Measurements from ENCODE around the gene RPS23.
"Not testable (repeated sequence)": the region's sequence is repeated elsewhere in the genome, so short reads cannot be mapped to it uniquely, and the experiment has no call there.

The RPS23 gene

GRCh38 chr5:82287625-82288024 lies 9.5 kb upstream of the RPS23 start:
- no peak for DNase-seq

GRCh38 chr5:82285206-82285605 lies 7.1 kb upstream of the RPS23 start:
- no peak for DNase-seq

GRCh38 chr5:82283893-82284292 lies 5.7 kb upstream of the RPS23 start:
- DNase-seq = no peak

GRCh38 chr5:82278711-82279370 lies 687 bp upstream of the RPS23 start:
- DNase-seq = no peak

- no peak for DNase-seq
Observed at GRCh38 chr5:82277613-82277986, 554 bp downstream of the RPS23 start.

- DNase-seq = no peak
Observed at GRCh38 chr5:82276800-82277612, 1.1 kb downstream of the RPS23 start.

- DNase-seq = no peak
Observed at GRCh38 chr5:82275216-82275664, 2.9 kb downstream of the RPS23 start.

- DNase-seq = no peak
Observed at GRCh38 chr5:82274343-82275211, 3.6 kb downstream of the RPS23 start.

GRCh38 chr5:82273426-82273825 lies 4.7 kb downstream of the RPS23 start:
- DNase-seq = not testable (repeated sequence)

- DNase-seq = not testable (repeated sequence)
Observed at GRCh38 chr5:82272571-82273356, 5.4 kb downstream of the RPS23 start.

- not testable (repeated sequence) for DNase-seq
Observed at GRCh38 chr5:82269363-82269762, 8.8 kb downstream of the RPS23 start.

GRCh38 chr5:82267297-82267933 lies 10.7 kb downstream of the RPS23 start:
- DNase-seq = not testable (repeated sequence)

- DNase-seq = no peak
Observed at GRCh38 chr5:82265047-82265446, 13.1 kb downstream of the RPS23 start.

GRCh38 chr5:82259172-82259800 lies 18.9 kb downstream of the RPS23 start:
- DNase-seq = peak; percentile 34

- no peak for DNase-seq
Observed at GRCh38 chr5:82257729-82258128, 20.4 kb downstream of the RPS23 start.

GRCh38 chr5:82257247-82257646 lies 20.9 kb downstream of the RPS23 start:
- no peak for DNase-seq

- DNase-seq = no peak
Observed at GRCh38 chr5:82255844-82256243, 22.3 kb downstream of the RPS23 start.

- no peak for DNase-seq
Observed at GRCh38 chr5:82252744-82253143, 25.4 kb downstream of the RPS23 start.

GRCh38 chr5:82246960-82247574 lies 31.1 kb downstream of the RPS23 start:
- DNase-seq = no peak

GRCh38 chr5:82244854-82245635 lies 33.1 kb downstream of the RPS23 start:
- DNase-seq = no peak
